ENCODE measurements around the gene SLC9A8. TPM values are rescaled to one million over a fixed set of nuclear protein-coding genes. Genes with fewer than 3 reads are reported as not detected.
A peak's percentile ranks its signal among the peaks of the same experiment; 100 is the strongest.

SLC9A8 gene
- total RNA-seq, 1 donor from 2014 or later, result 3.1 TPM

GRCh38 chr20:49813305-49813974 lies 812 bp downstream of the SLC9A8 start:
- Histone ChIP-seq H3K27me3 (ENCODE audit: control insufficient read depth in 3 of 3, insufficient read depth in 3 of 3, low read length in 3 of 3) (no peaks in the 10 kb centered on the region), H3K9ac (ENCODE audit: low read depth in 1 of 3, low read length in 3 of 3) (peak overlapping the region; percentile 82 to 95 (median 83)), H3K27ac (ENCODE audit: low read depth, low read length) (peak overlapping the region; percentile 80), H3K4me1 (ENCODE audit: control insufficient read depth in 3 of 3, insufficient read depth in 3 of 3, low read length in 3 of 3) (peaks cover 23 to 29% (median 23%) of the 10 kb centered on the region in 3 donors), H3K36me3 (ENCODE audit: control insufficient read depth in 3 of 3, insufficient read depth in 3 of 3, low read length in 3 of 3) (peaks cover 5 to 14% (median 14%) of the 10 kb centered on the region in 3 donors), H3K4me3 (ENCODE audit: low read length in 3 of 3) (peak overlapping the region; percentile 84 to 96 (median 92)), H3K9me3 (ENCODE audit: control insufficient read depth in 3 of 3, low read length in 3 of 3) (no peaks in the 10 kb centered on the region)

DNA sequence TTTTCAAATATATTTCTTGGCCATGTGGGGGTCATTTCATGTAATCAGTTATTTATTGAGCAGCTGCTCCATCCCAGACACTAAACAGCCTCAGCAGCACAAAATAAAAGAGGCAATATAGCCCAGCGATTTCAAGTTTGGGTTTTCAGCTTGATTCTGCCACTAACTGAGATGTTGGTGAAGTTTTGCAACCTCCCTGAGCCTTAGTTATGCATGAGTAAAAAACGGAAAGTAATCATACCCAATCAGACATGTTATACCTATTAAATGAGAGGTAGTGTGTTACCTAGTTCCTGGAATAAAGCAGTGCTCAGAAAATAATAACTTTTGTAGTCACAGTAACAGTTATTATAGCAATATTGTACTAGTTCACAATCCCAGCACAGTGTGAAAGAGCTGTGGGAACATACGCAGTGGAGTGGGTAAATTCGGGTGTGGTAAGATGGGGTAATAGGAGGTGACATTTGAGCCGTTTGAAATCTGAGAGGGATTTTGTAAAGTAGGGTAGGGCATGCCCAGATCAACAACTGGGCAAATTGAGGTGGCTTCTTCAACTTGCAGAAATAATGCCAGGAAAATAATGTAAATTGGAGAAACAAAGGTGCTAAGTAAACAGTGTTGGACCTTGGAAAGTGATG lies 1.5 kb downstream of the SLC9A8 start:
- H3K4me1 ChIP-seq (ENCODE audit: control insufficient read depth in 3 of 3, insufficient read depth in 3 of 3, low read length in 3 of 3), result peaks cover 23 to 29% (median 23%) of the 10 kb centered on the region in 3 donors
- H3K9me3 ChIP-seq (ENCODE audit: control insufficient read depth in 3 of 3, low read length in 3 of 3), result no peaks in the 10 kb centered on the region
- H3K27ac ChIP-seq (ENCODE audit: low read depth, low read length), result peak overlapping the region; percentile 80
- H3K4me3 ChIP-seq (ENCODE audit: low read length in 3 of 3), result peak overlapping the region; percentile 84 to 96 (median 92)
- peak overlapping the region; percentile 82 to 95 (median 83) for H3K9ac ChIP-seq (ENCODE audit: low read depth in 1 of 3, low read length in 3 of 3)
- no peaks in the 10 kb centered on the region for H3K27me3 ChIP-seq (ENCODE audit: control insufficient read depth in 3 of 3, insufficient read depth in 3 of 3, low read length in 3 of 3)
- peaks cover 5 to 21% (median 17%) of the 10 kb centered on the region in 3 donors for H3K36me3 ChIP-seq (ENCODE audit: control insufficient read depth in 3 of 3, insufficient read depth in 3 of 3, low read length in 3 of 3)

GRCh38 chr20:49818816-49819215 lies 6.2 kb downstream of the SLC9A8 start:
- Histone ChIP-seq H3K4me1 (ENCODE audit: control insufficient read depth in 3 of 3, insufficient read depth in 3 of 3, low read length in 3 of 3) (peaks cover 15 to 22% (median 18%) of the 10 kb centered on the region in 3 donors), H3K4me3 (ENCODE audit: low read length in 3 of 3) (no peak overlapping the region), H3K9me3 (ENCODE audit: control insufficient read depth in 3 of 3, low read length in 3 of 3) (no peaks in the 10 kb centered on the region), H3K27ac (ENCODE audit: low read depth, low read length) (no peak overlapping the region), H3K27me3 (ENCODE audit: control insufficient read depth in 3 of 3, insufficient read depth in 3 of 3, low read length in 3 of 3) (no peaks in the 10 kb centered on the region), H3K36me3 (ENCODE audit: control insufficient read depth in 3 of 3, insufficient read depth in 3 of 3, low read length in 3 of 3) (peaks cover 16 to 41% (median 32%) of the 10 kb centered on the region in 3 donors), H3K9ac (ENCODE audit: low read depth in 1 of 3, low read length in 3 of 3) (no peak overlapping the region)

GRCh38 chr20:49819702-49820101 lies 7.1 kb downstream of the SLC9A8 start:
- H3K27me3 ChIP-seq (ENCODE audit: control insufficient read depth in 3 of 3, insufficient read depth in 3 of 3, low read length in 3 of 3), result no peaks in the 10 kb centered on the region
- H3K27ac ChIP-seq (ENCODE audit: low read depth, low read length), result no peak overlapping the region
- H3K9ac ChIP-seq (ENCODE audit: low read depth in 1 of 3, low read length in 3 of 3), result no peak overlapping the region
- no peaks in the 10 kb centered on the region for H3K9me3 ChIP-seq (ENCODE audit: control insufficient read depth in 3 of 3, low read length in 3 of 3)
- no peak overlapping the region for H3K4me3 ChIP-seq (ENCODE audit: low read length in 3 of 3)
- H3K4me1 ChIP-seq (ENCODE audit: control insufficient read depth in 3 of 3, insufficient read depth in 3 of 3, low read length in 3 of 3), result peaks cover 8 to 16% (median 9%) of the 10 kb centered on the region in 3 donors
- H3K36me3 ChIP-seq (ENCODE audit: control insufficient read depth in 3 of 3, insufficient read depth in 3 of 3, low read length in 3 of 3), result peaks cover 18 to 50% (median 37%) of the 10 kb centered on the region in 3 donors

DNA sequence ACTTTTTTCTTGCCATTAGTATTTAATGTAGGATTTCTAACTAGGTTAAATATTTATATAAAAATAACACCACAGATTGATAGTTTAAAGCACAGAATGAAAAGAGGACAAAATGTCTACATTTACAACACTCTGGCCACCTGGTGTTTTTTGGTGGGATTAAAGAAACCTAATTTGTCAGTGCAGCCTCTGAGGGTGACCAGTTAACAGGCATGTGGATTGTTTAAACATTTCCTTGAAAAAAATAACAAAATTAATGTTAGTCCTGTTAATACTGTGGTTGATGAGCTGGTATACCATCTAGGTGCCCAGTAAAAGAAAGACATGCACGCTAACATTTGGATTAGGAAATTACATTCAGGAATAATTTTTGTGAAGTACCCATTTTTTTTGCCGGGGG lies 8.8 kb downstream of the SLC9A8 start:
- H3K4me3 ChIP-seq (ENCODE audit: low read length in 3 of 3), result no peak overlapping the region
- H3K27ac ChIP-seq (ENCODE audit: low read depth, low read length), result peak overlapping the region; percentile 40
- no peaks in the 10 kb centered on the region for H3K9me3 ChIP-seq (ENCODE audit: control insufficient read depth in 3 of 3, low read length in 3 of 3)
- H3K27me3 ChIP-seq (ENCODE audit: control insufficient read depth in 3 of 3, insufficient read depth in 3 of 3, low read length in 3 of 3), result no peaks in the 10 kb centered on the region
- no peak overlapping the region for H3K9ac ChIP-seq (ENCODE audit: low read depth in 1 of 3, low read length in 3 of 3)
- H3K36me3 ChIP-seq (ENCODE audit: control insufficient read depth in 3 of 3, insufficient read depth in 3 of 3, low read length in 3 of 3), result peaks cover 16 to 40% (median 31%) of the 10 kb centered on the region in 3 donors
- peaks cover 10 to 24% (median 15%) of the 10 kb centered on the region in 3 donors for H3K4me1 ChIP-seq (ENCODE audit: control insufficient read depth in 3 of 3, insufficient read depth in 3 of 3, low read length in 3 of 3)

- Histone ChIP-seq H3K36me3 (ENCODE audit: control insufficient read depth in 3 of 3, insufficient read depth in 3 of 3, low read length in 3 of 3) (peaks cover 16 to 37% (median 31%) of the 10 kb centered on the region in 3 donors), H3K9me3 (ENCODE audit: control insufficient read depth in 3 of 3, low read length in 3 of 3) (no peaks in the 10 kb centered on the region), H3K4me3 (ENCODE audit: low read length in 3 of 3) (no peak overlapping the region), H3K9ac (ENCODE audit: low read depth in 1 of 3, low read length in 3 of 3) (no peak overlapping the region), H3K27me3 (ENCODE audit: control insufficient read depth in 3 of 3, insufficient read depth in 3 of 3, low read length in 3 of 3) (no peaks in the 10 kb centered on the region), H3K4me1 (ENCODE audit: control insufficient read depth in 3 of 3, insufficient read depth in 3 of 3, low read length in 3 of 3) (peaks cover 10 to 24% (median 15%) of the 10 kb centered on the region in 3 donors), H3K27ac (ENCODE audit: low read depth, low read length) (peak overlapping the region; percentile 40)
These were observed 9.3 kb downstream of the SLC9A8 start for GRCh38 chr20:49821870-49822331.

- H3K9me3 ChIP-seq (ENCODE audit: control insufficient read depth in 3 of 3, low read length in 3 of 3), result no peaks in the 10 kb centered on the region
- H3K4me3 ChIP-seq (ENCODE audit: low read length in 3 of 3), result no peak overlapping the region
- no peak overlapping the region for H3K9ac ChIP-seq (ENCODE audit: low read depth in 1 of 3, low read length in 3 of 3)
- H3K27me3 ChIP-seq (ENCODE audit: control insufficient read depth in 3 of 3, insufficient read depth in 3 of 3, low read length in 3 of 3), result no peaks in the 10 kb centered on the region
- H3K36me3 ChIP-seq (ENCODE audit: control insufficient read depth in 3 of 3, insufficient read depth in 3 of 3, low read length in 3 of 3), result peaks cover 16 to 41% (median 31%) of the 10 kb centered on the region in 3 donors
- peak overlapping the region; percentile 13 for H3K27ac ChIP-seq (ENCODE audit: low read depth, low read length)
- peaks cover 10 to 24% (median 15%) of the 10 kb centered on the region in 3 donors for H3K4me1 ChIP-seq (ENCODE audit: control insufficient read depth in 3 of 3, insufficient read depth in 3 of 3, low read length in 3 of 3)
These were observed 10.7 kb downstream of the SLC9A8 start for GRCh38 chr20:49823152-49823847.

DNA sequence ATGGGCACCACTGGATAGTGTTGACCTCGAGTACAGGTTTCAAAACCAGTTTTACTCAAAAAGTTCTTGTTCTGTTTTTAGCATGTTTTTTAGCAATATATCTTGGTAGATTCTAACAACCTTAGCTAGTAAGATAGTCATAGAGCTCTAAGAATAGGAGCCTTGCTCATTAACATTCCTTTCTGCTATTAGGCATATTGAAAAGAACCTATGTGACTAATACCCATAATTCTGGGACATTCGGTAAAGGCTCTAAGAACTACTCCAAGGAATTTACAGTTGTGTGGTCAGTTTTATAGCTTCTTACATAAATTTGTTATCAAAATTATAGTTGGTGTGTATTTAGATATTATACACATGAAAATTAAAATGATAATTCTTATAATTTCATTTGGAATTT lies 11.6 kb downstream of the SLC9A8 start:
- peaks cover 16 to 34% (median 29%) of the 10 kb centered on the region in 3 donors for H3K36me3 ChIP-seq (ENCODE audit: control insufficient read depth in 3 of 3, insufficient read depth in 3 of 3, low read length in 3 of 3)
- H3K4me3 ChIP-seq (ENCODE audit: low read length in 3 of 3), result no peak overlapping the region
- H3K27ac ChIP-seq (ENCODE audit: low read depth, low read length), result no peak overlapping the region
- peaks cover 10 to 24% (median 15%) of the 10 kb centered on the region in 3 donors for H3K4me1 ChIP-seq (ENCODE audit: control insufficient read depth in 3 of 3, insufficient read depth in 3 of 3, low read length in 3 of 3)
- H3K27me3 ChIP-seq (ENCODE audit: control insufficient read depth in 3 of 3, insufficient read depth in 3 of 3, low read length in 3 of 3), result no peaks in the 10 kb centered on the region
- H3K9me3 ChIP-seq (ENCODE audit: control insufficient read depth in 3 of 3, low read length in 3 of 3), result no peaks in the 10 kb centered on the region
- no peak overlapping the region for H3K9ac ChIP-seq (ENCODE audit: low read depth in 1 of 3, low read length in 3 of 3)

GRCh38 chr20:49825521-49826033 lies 12.9 kb downstream of the SLC9A8 start:
- Histone ChIP-seq H3K4me3 (ENCODE audit: low read length in 3 of 3) (peak overlapping the region in 1 of 3 donors; percentile 7), H3K27ac (ENCODE audit: low read depth, low read length) (peak overlapping the region; percentile 76), H3K36me3 (ENCODE audit: control insufficient read depth in 3 of 3, insufficient read depth in 3 of 3, low read length in 3 of 3) (peaks cover 18 to 34% (median 27%) of the 10 kb centered on the region in 3 donors), H3K27me3 (ENCODE audit: control insufficient read depth in 3 of 3, insufficient read depth in 3 of 3, low read length in 3 of 3) (no peaks in the 10 kb centered on the region), H3K9me3 (ENCODE audit: control insufficient read depth in 3 of 3, low read length in 3 of 3) (no peaks in the 10 kb centered on the region), H3K9ac (ENCODE audit: low read depth in 1 of 3, low read length in 3 of 3) (peak overlapping the region in 2 of 3 donors; percentile 7 to 70), H3K4me1 (ENCODE audit: control insufficient read depth in 3 of 3, insufficient read depth in 3 of 3, low read length in 3 of 3) (peaks cover 10 to 24% (median 15%) of the 10 kb centered on the region in 3 donors)
